NCI-H524 (cell line): ENCODE data around the gene RYR1.
A peak's percentile ranks its signal among the peaks of the same experiment; 100 is the strongest.
"Not testable (repeated sequence)": the region's sequence is repeated elsewhere in the genome, so short reads cannot be mapped to it uniquely, and the experiment has no call there.

ENCODE experiments used
- DNase-seq, 2 experiments: peaks; one replicate each; lab custom pipeline; 2025; lab: John Stamatoyannopoulos, UW

Gene RYR1

DNA sequence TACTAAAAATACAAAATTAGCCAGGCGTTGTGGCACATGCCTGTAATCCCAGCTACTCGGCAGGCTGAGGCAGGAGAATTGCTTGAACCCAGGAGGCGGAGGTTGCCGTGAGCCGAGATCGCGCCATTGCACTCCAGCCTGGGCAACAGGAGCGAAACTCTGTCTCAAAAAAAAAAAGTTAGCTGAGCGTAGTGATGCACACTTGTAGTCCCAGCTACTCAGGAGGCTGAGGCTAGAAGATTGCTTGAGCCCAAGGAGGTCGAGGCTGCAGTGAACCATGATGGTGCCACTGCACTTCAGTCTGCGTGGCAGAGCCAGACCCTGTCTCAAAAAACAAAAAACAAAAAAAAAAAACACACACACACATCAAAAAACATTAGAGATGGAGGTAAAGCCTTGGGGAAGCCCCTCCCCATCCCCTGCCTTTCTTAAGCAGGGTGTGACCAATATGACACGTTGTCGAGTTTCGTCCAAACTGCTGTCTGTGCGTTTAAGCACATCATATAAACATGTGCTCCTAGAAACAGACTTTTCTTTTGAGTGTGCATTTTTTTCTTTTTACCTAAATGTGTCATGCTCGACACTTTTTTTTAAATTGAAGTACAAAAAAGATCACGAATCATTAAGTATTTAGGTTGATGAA is 6.3 kb upstream of the RYR1 start:
- not testable (repeated sequence) for DNase-seq

DNA sequence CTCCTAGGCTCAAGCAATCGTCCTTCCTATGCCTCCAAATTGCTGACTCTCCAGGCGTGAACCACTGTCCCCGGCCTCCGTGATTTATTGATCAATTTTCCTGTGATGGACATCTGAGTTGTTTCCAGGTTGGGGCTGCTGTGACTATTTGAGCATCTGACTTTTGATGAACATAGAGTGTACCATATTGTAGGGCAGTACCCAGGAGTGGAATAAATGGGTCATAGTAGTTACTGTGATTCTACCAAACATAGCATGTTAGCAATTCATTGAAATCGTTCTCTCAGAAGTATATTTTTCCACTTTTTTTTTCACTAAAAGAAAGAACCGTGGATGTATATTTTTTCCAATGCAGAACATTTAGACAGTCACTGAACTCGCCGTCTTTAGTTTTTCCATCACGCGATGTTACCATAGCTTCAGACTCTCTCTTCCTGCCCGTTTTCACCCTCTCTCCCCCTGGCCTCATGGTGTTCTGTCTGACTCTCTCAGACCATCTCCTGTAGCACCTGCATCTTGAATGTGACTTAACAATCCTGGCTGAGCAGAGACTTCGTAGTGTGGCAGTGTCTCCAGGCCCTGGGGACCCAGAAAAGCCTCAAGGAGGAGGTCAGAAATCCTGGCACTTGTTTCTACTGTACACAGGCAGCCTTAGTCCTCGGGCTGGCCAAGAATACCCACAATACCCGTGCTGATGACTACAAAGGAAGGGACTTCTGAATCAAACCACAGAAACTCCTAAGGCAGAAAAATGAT is 4.3 kb upstream of the RYR1 start:
- DNase-seq, result no peak

- no peak for DNase-seq
Measured at GRCh38 chr19:38429811-38430156, 3.7 kb upstream of the RYR1 start.

GRCh38 chr19:38430931-38431330 is 2.6 kb upstream of the RYR1 start:
- no peak for DNase-seq

- peak in 1 of 2 experiments; percentile 48 for DNase-seq
Measured at GRCh38 chr19:38434549-38435051, 1.1 kb downstream of the RYR1 start.

DNA sequence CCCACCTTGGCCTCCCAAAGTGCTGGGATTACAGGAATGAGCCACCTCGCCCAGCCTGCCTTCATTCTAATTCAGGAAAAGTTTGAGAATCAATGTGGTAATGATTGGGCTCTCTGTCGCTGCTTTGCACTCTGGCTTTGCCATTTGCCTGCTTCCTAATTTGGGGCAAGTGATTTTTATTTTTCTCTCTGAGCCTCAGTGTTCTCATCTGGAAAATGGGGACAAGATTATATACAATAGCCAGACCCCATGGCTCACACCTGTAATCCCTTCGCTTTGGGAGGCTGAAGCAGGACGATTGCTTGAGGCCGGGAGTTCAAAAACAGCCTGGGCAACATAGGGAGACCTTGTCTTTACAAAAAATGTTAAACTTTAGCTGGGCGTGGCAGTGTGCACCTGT is 3.8 kb downstream of the RYR1 start:
- DNase-seq, result no peak

- no peak for DNase-seq
Measured at GRCh38 chr19:38437917-38438316, 4.4 kb downstream of the RYR1 start.

DNA sequence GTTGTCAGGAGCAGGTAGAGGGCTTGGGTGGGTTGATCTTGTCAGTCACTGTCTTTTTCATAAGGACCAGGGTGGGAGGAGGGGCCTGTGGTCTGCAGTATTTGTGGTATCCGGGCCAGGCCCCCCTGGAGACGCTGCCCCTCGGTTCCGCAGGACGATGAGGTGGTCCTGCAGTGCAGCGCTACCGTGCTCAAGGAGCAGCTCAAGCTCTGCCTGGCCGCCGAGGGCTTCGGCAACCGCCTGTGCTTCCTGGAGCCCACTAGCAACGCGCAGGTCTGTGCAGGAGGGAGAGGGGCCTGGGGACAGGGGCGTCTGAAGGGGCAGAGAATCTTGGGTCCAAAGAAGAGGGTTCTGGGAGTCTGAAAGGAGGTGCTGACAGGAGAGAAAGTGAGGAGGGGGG is 7.1 kb downstream of the RYR1 start:
- DNase-seq, result no peak

GRCh38 chr19:38441657-38442348 is 8.3 kb downstream of the RYR1 start:
- no peak for DNase-seq

- DNase-seq, result no peak
Measured at GRCh38 chr19:38442736-38443135, 9.2 kb downstream of the RYR1 start.

DNA sequence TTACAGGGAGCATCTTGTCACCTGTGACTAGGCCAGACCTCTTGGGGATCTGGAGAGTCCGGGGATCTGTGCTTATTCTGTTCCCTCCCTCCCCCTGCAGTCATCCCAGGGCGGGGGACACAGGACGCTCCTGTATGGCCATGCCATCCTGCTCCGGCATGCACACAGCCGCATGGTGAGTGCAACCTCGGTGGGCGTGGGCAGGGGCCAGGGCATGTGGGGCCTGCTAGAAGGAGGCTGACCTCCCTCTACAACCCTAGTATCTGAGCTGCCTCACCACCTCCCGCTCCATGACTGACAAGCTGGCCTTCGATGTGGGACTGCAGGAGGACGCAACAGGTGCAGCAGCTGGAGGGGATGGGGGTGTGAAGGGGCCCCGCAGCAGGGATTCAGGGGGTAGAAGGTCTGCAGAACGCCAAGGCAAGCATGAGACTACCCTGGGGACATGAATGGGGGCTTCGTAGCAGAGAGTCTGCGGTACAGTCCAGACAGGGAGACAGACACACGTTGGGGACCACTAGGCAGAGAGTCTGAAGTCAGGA is 10.0 kb downstream of the RYR1 start:
- no peak for DNase-seq

- no peak for DNase-seq
Measured at GRCh38 chr19:38444026-38444425, 10.5 kb downstream of the RYR1 start.

DNA sequence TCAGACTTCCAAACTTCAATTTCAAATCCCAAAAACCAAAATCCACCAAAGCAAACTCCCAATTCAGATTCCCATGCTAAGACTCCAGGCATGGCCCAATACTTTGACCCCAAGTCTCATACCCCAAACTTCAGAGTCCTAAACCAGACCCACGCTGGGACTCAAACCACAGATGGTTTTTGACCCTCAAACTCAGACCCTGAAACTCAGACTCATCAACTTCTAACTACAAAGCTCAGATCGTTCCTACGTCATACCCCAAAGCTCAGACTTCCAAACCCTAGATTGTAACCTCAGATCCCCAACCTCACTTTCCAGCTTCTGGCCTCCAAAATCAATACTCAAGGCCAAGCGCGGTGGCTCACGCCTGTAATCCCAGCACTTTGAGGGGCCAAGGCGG is 11.9 kb downstream of the RYR1 start:
- no peak for DNase-seq

- no peak for DNase-seq
Measured at GRCh38 chr19:38448225-38448624, 14.7 kb downstream of the RYR1 start.

- no peak for DNase-seq
Measured at GRCh38 chr19:38449518-38449917, 16.0 kb downstream of the RYR1 start.

DNA sequence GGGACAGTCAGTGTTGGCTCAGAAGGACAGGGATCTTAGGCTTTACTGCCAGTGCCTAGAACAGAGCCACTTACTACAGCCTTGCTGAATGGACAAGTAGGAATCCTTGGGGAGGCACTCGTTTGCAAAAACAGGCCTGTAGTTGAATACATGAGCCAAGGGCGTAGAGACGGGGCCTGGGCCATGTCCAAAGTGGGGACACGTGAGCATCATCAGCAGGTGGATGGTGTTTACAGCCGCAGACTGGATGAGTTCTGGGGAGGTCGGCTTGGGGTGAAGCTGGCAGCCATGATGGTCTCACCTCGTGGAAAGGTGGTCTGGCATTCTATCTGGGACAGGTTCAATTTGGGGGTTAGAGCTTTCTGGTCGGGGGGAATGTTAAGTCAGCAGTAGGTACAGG is 17.5 kb downstream of the RYR1 start:
- no peak for DNase-seq

DNA sequence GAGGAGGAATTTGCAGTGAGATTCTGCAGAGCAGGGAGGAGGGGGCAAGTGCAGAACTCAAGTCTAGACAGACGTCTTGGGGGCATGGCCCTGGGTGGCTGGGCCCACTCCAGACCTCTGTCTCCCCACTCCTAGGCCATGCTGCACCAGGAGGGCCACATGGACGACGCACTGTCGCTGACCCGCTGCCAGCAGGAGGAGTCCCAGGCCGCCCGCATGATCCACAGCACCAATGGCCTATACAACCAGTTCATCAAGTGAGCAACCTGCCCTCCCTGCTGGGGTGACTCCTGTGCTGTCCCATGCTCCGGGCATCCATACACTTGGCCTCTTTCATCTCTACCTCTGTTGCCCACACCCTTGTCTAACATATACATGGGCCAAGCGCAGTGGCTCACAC is 18.1 kb downstream of the RYR1 start:
- DNase-seq, result no peak

DNA sequence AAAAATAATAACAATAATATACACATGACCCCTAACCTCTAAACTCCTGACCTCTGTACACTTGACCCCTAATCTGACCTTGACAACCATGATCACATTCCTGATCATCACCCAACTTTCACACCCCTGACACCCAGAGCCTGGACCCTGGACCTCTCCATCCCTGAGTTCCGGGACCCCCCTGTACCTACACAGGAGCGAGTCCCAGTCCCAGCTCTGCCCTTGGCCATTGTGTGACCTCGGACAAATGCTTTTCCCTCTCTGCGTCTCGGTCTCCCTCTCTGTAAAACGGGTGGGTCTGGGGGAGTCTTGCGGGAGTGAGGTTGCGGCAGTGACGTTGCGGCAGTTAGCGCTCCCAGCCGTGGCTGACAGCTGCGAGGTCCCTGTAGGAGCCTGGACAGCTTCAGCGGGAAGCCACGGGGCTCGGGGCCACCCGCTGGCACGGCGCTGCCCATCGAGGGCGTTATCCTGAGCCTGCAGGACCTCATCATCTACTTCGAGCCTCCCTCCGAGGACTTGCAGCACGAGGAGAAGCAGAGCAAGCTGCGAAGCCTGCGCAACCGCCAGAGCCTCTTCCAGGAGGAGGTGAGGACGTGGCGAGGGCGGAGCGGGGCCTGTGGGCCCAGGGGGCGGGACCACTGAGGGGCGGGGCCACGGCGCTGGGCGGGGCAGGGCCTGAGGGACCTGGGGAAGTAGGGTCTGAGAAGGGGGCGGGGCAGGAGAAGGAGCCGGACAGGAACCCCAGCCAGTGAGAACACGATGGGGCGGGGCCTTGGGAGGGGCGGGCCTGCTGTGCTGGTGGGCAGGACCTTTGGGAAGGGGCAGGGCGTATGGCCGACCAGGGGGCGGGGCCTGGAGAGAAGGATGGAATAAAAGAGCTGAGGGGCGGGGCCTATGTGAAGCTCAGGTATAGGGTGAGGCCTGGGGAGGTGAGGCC is 19.2 kb downstream of the RYR1 start:
- no peak for DNase-seq

GRCh38 chr19:38453596-38453995 is 20.1 kb downstream of the RYR1 start:
- DNase-seq, result no peak

DNA sequence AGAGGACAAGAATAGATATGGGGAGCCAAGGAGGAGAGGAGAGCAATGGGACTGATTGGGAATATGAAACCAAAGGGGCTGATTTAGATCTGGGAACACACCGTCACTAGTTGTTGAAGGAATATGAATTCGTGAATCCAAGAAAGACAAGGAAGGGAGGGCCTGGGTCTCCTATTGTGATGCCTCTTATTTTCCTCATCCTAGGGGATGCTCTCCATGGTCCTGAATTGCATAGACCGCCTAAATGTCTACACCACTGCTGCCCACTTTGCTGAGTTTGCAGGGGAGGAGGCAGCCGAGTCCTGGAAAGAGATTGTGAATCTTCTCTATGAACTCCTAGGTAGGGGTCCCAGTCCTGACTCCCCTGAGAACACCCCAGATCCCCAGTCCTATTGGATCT is 21.5 kb downstream of the RYR1 start:
- no peak for DNase-seq

GRCh38 chr19:38457202-38457601 is 23.7 kb downstream of the RYR1 start:
- no peak for DNase-seq
